Nasal cavity respiratory epithelium epithelial cell of viscerocranial mucosa (primary cell): ENCODE measurements around the gene DLL1. TPM values are rescaled to one million over a fixed set of nuclear protein-coding genes. Genes with fewer than 3 reads are reported as not detected.

ENCODE experiments used
- total RNA-seq: library from RNA; depleted of rRNA; stranded (reverse); fragments of >200 nt; gene quantifications from 2 replicates; pipeline ENCODE4 v1.2.3, GENCODE V29; 2014

Gene DLL1
- total RNA-seq: 2.7 and 6.1 TPM in 2 replicates

GRCh38 chr6:170290296-170291128, at the start of gene DLL1:
Gene DLL1, minus strand, starts transcription at chr6:170291078. Its CDS starts 939 bp downstream, at chr6:170290139.

GRCh38 chr6:170306324-170307079, 15.6 kb upstream of the DLL1 start, which contains the start of gene FAM120B:
Gene FAM120B, plus strand, starts transcription at chr6:170306758. Its CDS starts 10,633 bp downstream, at chr6:170317391.

Other genes with a start within 250 kb of the DLL1 start
- 10.9 and 22.1 TPM in 2 replicates for gene FAM120B, start 15.7 kb upstream of the DLL1 start, total RNA-seq